Measurements from ENCODE around the gene AP3B1. TPM values are rescaled to one million over a fixed set of nuclear protein-coding genes. Genes with fewer than 3 reads are reported as not detected.

AP3B1 gene
- total RNA-seq, 2 experiments from 2014 or later = 32.5 to 39.5 TPM

DNA sequence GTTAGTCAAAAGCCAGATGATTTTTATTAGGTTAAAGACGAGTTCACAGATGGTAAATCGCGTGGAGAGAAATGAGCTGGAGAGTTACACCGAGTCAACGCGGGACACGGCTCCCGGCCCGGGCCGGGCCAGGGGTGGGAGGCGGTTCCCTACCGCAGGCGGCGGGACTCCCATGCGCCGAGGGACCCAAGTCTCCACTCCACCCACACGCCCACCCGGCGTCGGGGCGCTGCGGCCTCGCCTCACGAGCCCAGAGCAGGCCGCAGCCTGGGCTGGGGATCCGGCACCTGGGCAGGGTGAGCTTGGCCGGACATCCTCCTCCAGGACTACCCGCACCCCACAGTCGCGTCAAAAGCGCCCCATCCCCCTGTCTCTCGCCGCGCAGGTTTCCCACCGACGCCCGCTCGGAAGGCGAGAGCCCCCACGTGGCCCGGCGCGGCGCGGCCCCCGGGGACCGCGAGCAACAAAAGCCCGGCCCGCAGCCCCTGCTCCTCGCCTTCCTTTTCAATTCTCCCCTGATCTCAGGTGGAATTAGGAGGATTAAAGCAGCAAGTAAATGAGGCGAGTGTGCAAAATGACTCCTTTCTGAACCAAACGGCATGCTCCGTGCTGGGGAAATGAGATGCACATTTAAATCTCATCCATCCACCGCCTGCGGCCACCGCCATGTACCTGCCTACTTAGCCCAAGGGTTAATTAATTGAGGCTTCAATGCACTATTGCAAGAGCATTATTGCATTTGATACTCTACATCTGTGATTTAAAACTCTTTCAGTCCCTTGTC lies 321.8 kb downstream of the AP3B1 start:
- no peak for TF ChIP-seq EZH2phosphoT487 (IDR thresholded peaks at IDR 0.05; ENCODE audit: borderline replicate concordance, low read depth, low read length)
- TF ChIP-seq, protein P1, sequence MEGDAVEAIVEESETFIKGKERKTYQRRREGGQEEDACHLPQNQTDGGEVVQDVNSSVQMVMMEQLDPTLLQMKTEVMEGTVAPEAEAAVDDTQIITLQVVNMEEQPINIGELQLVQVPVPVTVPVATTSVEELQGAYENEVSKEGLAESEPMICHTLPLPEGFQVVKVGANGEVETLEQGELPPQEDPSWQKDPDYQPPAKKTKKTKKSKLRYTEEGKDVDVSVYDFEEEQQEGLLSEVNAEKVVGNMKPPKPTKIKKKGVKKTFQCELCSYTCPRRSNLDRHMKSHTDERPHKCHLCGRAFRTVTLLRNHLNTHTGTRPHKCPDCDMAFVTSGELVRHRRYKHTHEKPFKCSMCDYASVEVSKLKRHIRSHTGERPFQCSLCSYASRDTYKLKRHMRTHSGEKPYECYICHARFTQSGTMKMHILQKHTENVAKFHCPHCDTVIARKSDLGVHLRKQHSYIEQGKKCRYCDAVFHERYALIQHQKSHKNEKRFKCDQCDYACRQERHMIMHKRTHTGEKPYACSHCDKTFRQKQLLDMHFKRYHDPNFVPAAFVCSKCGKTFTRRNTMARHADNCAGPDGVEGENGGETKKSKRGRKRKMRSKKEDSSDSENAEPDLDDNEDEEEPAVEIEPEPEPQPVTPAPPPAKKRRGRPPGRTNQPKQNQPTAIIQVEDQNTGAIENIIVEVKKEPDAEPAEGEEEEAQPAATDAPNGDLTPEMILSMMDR (conservative IDR thresholded peaks at IDR 0.05; ENCODE audit: low read length) = no peak
- no peaks in the 10 kb centered on the region for H4K20me1 ChIP-seq (ENCODE audit: insufficient read depth, low read length)
- no peaks in the 10 kb centered on the region for H3K79me2 ChIP-seq (ENCODE audit: insufficient read depth, low read depth, low read length)
- H3K9me3 ChIP-seq (ENCODE audit: low read length) = no peaks in the 10 kb centered on the region
- no peaks in the 10 kb centered on the region for H3K9me2 ChIP-seq (ENCODE audit: insufficient read depth, low read length)
- no peak for DNase-seq (ENCODE audit: low spot score)
- CTCF ChIA-PET (ENCODE audit: unreplicated experiment) = no interaction called here
- BruUV-seq (replicated peaks) = no TSS peak
- POLR2A ChIA-PET = interaction anchor here (0.5 kb wide), 1 partner anchor 627 kb away, joined by 3 read pairs; no protein-coding TSS in a partner anchor
- intact Hi-C loops (cut with micrococcal nuclease; ENCODE audit: unreplicated experiment) = no loop called here
- no peak overlapping the region for H2AFZ ChIP-seq (ENCODE audit: low read length)
- H3K4me3 ChIP-seq (ENCODE audit: low read depth, low read length, poor library complexity, severe bottlenecking) = no peak overlapping the region
- no peaks in the 10 kb centered on the region for H3K4me1 ChIP-seq (ENCODE audit: insufficient read depth, low read length, poor library complexity, severe bottlenecking)
- no peaks in the 10 kb centered on the region for H3K36me3 ChIP-seq (ENCODE audit: insufficient read depth, low read length)
- H3K27ac ChIP-seq (ENCODE audit: low read depth, low read length, poor library complexity, severe bottlenecking) = no peak overlapping the region
- peak overlapping the region; percentile 24; the same call in 1 of the 2 replicates for H3K4me2 ChIP-seq (ENCODE audit: low read length)

DNA sequence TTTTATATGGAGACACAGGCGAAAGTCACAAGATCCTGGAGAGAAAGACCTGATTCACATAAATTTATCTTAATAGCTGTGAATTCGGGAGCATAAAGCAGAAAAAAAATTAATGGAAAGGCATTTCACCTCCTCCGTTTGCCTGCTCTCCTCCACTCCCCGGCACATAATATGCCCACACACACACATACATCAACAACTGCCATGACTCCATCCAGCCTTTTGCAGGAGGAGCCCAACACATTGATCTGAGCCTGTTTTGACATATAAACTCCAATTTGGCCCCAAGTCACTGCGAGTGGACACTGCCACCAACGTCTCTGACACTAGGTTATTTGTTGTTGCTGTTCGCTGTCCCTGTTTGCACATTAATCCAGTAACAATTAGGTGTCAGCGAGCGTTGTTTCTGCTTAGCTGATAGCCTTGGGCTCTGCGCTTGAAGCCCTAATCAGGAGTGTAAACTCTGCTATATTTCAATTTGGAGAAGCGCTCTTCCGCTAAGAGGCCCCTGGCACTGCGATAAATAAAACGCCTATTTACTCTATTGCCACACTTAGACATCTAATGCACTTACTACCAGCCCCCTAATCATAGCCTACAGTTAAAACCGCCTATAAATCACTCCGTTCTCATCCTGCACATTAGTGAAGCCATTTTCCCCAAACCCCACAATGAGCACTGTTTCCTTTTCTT lies 322.6 kb downstream of the AP3B1 start:
- Histone ChIP-seq H3K79me2 (ENCODE audit: insufficient read depth, low read depth, low read length) (no peaks in the 10 kb centered on the region), H3K4me2 (ENCODE audit: low read length) (no peak overlapping the region), H3K36me3 (ENCODE audit: insufficient read depth, low read length) (no peaks in the 10 kb centered on the region), H3K9me2 (ENCODE audit: insufficient read depth, low read length) (no peaks in the 10 kb centered on the region), H3K9me3 (ENCODE audit: low read length) (no peaks in the 10 kb centered on the region), H3K27ac (ENCODE audit: low read depth, low read length, poor library complexity, severe bottlenecking) (no peak overlapping the region), H3K4me1 (ENCODE audit: insufficient read depth, low read length, poor library complexity, severe bottlenecking) (no peaks in the 10 kb centered on the region), H4K20me1 (ENCODE audit: insufficient read depth, low read length) (no peaks in the 10 kb centered on the region), H2AFZ (ENCODE audit: low read length) (no peak overlapping the region), H3K4me3 (ENCODE audit: low read depth, low read length, poor library complexity, severe bottlenecking) (no peak overlapping the region)
- no peak for DNase-seq (ENCODE audit: low spot score)
- CTCF ChIA-PET (ENCODE audit: unreplicated experiment) = no interaction called here
- POLR2A ChIA-PET = interaction anchor here (0.8 to 1.0 kb wide), 2 partner anchors 22 to 79 kb away, joined by 3 read pairs; no protein-coding TSS in a partner anchor
- no TSS peak for BruUV-seq (replicated peaks)
- no peak for TF ChIP-seq EZH2phosphoT487 (IDR thresholded peaks at IDR 0.05; ENCODE audit: borderline replicate concordance, low read depth, low read length)
- TF ChIP-seq, protein P1 (conservative IDR thresholded peaks at IDR 0.05; ENCODE audit: low read length) = no peak
- intact Hi-C loops (cut with micrococcal nuclease; ENCODE audit: unreplicated experiment) = no loop called here

All from OCI-LY7 (cell line).